Upper lobe of right lung (tissue), 1 donor: ENCODE data around the gene MYPOP. TPM values are rescaled to one million over a fixed set of nuclear protein-coding genes. Genes with fewer than 3 reads are reported as not detected.

Experiments
- ATAC-seq: fragments of 200-7000 bp; cut with Tn5 transposase; one replicate; pipeline ENCODE4 v1.9.1; 2020; ENCODE audit warnings: mild to moderate bottlenecking, moderate library complexity
- DNase-seq: peaks from one replicate; pipeline ENCODE4 v3.0.0-alpha.2; 2020
- H3K27ac ChIP-seq: fragments of 200-600 bp; one replicate; pipeline ENCODE4 v1.8.0; 2022
- H3K27me3 ChIP-seq: fragments of 200-600 bp; one replicate; pipeline ENCODE4 v1.8.0; 2022; ENCODE audit warnings: mild to moderate bottlenecking
- H3K36me3 ChIP-seq: fragments of 200-600 bp; one replicate; pipeline ENCODE4 v1.8.0; 2022
- H3K4me1 ChIP-seq: fragments of 200-600 bp; one replicate; pipeline ENCODE4 v1.8.0; 2022
- H3K4me3 ChIP-seq: fragments of 200-600 bp; one replicate; pipeline ENCODE4 v1.8.0; 2022; ENCODE audit warnings: mild to moderate bottlenecking
- H3K9me3 ChIP-seq: fragments of 200-600 bp; one replicate; pipeline ENCODE4 v1.8.0; 2022
- intact Hi-C: fragments of 100-400 bp; cut with DNase I; formaldehyde crosslinking; loops from one replicate; pipeline ENCODE4 v1.11.0; 2022
- total RNA-seq: library from RNA; stranded (reverse); fragmentation: NEBNext Ultra II Directional; extraction: Animal tissue kit (Norgen Biotek cat#: 25700); gene quantifications from one replicate; pipeline ENCODE4 v1.2.1, GENCODE V29; 2021
- TF ChIP-seq, protein P1 (sequence below): fragments of 200-600 bp; IDR thresholded peaks from one replicate; pipeline ENCODE4 v1.8.0; 2022; ENCODE audit warnings: antibody characterized with exemption
- donor health status: DM: no; HTN: yes; CAD: no; lungs with severe emphysema.

The MYPOP gene
- total RNA-seq, 1 donor from 2014 or later, result 7.9 TPM

GRCh38 chr19:45862564-45863334 is 39.7 kb downstream of the MYPOP start, which contains the start of gene SYMPK:
Gene SYMPK, minus strand, starts transcription at chr19:45863147. Its CDS starts 8,652 bp downstream, at chr19:45854495.
- TF ChIP-seq, protein P1, sequence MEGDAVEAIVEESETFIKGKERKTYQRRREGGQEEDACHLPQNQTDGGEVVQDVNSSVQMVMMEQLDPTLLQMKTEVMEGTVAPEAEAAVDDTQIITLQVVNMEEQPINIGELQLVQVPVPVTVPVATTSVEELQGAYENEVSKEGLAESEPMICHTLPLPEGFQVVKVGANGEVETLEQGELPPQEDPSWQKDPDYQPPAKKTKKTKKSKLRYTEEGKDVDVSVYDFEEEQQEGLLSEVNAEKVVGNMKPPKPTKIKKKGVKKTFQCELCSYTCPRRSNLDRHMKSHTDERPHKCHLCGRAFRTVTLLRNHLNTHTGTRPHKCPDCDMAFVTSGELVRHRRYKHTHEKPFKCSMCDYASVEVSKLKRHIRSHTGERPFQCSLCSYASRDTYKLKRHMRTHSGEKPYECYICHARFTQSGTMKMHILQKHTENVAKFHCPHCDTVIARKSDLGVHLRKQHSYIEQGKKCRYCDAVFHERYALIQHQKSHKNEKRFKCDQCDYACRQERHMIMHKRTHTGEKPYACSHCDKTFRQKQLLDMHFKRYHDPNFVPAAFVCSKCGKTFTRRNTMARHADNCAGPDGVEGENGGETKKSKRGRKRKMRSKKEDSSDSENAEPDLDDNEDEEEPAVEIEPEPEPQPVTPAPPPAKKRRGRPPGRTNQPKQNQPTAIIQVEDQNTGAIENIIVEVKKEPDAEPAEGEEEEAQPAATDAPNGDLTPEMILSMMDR, result no peak
- H3K36me3 ChIP-seq, result peaks cover 28% of the 10 kb centered on the region
- peak; percentile 98 for ATAC-seq
- intact Hi-C loops, result no loop called here
- H3K9me3 ChIP-seq, result no peaks in the 10 kb centered on the region
- H3K4me1 ChIP-seq, result peaks cover 16% of the 10 kb centered on the region
- H3K4me3 ChIP-seq, result peak within 1 kb of the TSS; percentile 97
- peak; percentile 99 for DNase-seq
- peak within 1 kb of the TSS; percentile 90 for H3K27ac ChIP-seq
- peaks cover 16% of the 10 kb centered on the region for H3K27me3 ChIP-seq

DNA sequence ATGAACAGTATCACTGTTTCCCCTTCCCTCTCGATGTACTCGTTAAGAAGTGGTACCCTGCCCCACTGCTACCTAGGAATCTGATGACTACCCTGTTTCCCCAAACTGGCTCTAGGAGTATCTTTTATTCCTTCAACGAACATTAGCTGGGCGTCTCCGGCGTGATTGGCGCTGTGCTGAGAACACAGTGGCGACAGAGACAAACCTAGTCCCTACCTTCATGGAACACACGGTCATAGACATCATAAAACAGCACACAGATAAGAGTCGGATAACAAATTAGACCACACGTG is 40.2 kb downstream of the MYPOP start:
- H3K27me3 ChIP-seq, result peaks cover 16% of the 10 kb centered on the region
- intact Hi-C loops, result no loop called here
- ATAC-seq, result no peak
- peak overlapping the region; percentile 90 for H3K27ac ChIP-seq
- TF ChIP-seq, protein P1, result no peak
- no peaks in the 10 kb centered on the region for H3K9me3 ChIP-seq
- H3K36me3 ChIP-seq, result peaks cover 28% of the 10 kb centered on the region
- H3K4me1 ChIP-seq, result peaks cover 16% of the 10 kb centered on the region
- H3K4me3 ChIP-seq, result peak overlapping the region; percentile 97
- DNase-seq, result no peak

- Histone ChIP-seq H3K36me3 (peaks cover 39% of the 10 kb centered on the region), H3K4me3 (no peak overlapping the region), H3K9me3 (no peaks in the 10 kb centered on the region), H3K27ac (no peak overlapping the region), H3K27me3 (peaks cover 16% of the 10 kb centered on the region), H3K4me1 (peaks cover 16% of the 10 kb centered on the region)
- intact Hi-C loops, result no loop called here
- ATAC-seq, result no peak
- DNase-seq, result no peak
- TF ChIP-seq, protein P1, result no peak
Measured at GRCh38 chr19:45860359-45861259, 41.8 kb downstream of the MYPOP start.

DNA sequence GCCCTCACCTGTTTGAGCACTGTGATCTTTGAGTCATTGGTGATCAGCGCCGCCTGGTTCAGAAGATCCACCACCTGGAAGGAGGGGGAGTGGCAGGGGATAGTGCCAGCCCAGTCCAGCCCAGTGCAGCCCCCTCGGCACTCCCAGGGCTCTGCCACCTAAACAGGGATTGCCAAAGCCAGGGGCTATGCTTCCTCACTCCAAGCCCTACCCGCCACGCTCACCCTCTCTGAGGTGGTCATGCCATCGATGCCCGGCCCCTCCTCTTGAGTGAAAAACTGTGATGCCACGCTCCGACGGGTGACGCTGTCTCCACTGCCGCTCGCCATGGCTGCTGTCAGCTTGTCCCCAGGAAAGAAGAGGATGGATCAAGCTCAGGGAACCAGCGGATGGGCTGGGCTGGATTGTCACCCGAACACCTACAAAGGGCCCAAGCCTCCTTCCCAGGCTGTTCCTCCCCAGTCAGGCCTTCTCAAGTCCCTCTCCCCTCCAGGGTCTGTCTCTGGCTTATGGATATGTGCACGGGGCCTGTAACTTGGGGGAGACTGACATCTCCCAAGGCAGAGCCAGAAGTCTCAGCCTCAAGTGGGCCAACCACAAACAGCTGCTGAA is 48.1 kb downstream of the MYPOP start:
- TF ChIP-seq, protein P1, result no peak
- Histone ChIP-seq H3K9me3 (no peaks in the 10 kb centered on the region), H3K4me1 (no peaks in the 10 kb centered on the region), H3K27ac (no peak overlapping the region), H3K27me3 (no peaks in the 10 kb centered on the region), H3K36me3 (peaks cover 78% of the 10 kb centered on the region), H3K4me3 (no peak overlapping the region)
- no peak for DNase-seq
- no peak for ATAC-seq
- intact Hi-C loops, result no loop called here

DNA sequence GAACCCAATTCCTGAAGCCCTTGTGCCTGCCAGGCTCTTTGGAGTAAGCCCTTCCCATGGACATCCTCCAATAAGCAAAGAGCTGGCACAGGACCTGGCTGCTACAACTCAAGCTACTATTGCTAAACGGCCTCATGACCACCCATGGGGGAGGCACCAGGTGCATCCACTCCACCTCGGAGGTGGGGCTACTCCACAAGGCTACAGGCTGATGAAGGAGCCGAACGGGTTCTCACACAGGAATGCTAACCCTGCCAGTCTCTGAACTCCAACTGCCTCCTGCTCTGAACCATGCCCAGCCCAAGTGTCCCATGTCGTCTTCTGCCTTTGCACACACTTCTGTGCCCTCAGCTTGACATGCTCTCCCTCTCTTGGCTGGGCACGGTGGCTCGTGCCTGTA is 49.4 kb downstream of the MYPOP start:
- no peak overlapping the region for H3K27ac ChIP-seq
- H3K4me3 ChIP-seq, result no peak overlapping the region
- TF ChIP-seq, protein P1, result no peak
- H3K27me3 ChIP-seq, result no peaks in the 10 kb centered on the region
- ATAC-seq (peak; percentile 97), DNase-seq (peak; percentile 91)
- no peaks in the 10 kb centered on the region for H3K9me3 ChIP-seq
- H3K4me1 ChIP-seq, result no peaks in the 10 kb centered on the region
- peaks cover 80% of the 10 kb centered on the region for H3K36me3 ChIP-seq
- intact Hi-C loops, result no loop called here
